H1 (cell line): ENCODE measurements around the gene SGMS2. TPM values are rescaled to one million over a fixed set of nuclear protein-coding genes. Genes with fewer than 3 reads are reported as not detected.

Experiments
- NANOG ChIP-seq: IDR thresholded peaks from 2 replicates; pipeline ENCODE4 v1.6.1; 2011; ENCODE audit warnings: low read length, low read depth, mild to moderate bottlenecking, inconsistent platforms; ENCODE audit not compliant: insufficient read depth, poor library complexity, severe bottlenecking
- PHF8 ChIP-seq: fragments of 200-600 bp; sonication (generic); conservative IDR thresholded peaks from 2 replicates; pipeline ENCODE4 v1.7.1; 2012; ENCODE audit warnings: low read depth, mild to moderate bottlenecking, inconsistent platforms, low read length, moderate library complexity
- polyA plus RNA-seq, 7 experiments: library from polyadenylated mRNA; depleted of rRNA in 3 of 7; stranded (reverse) in 5 of 7; unstranded in 2 of 7; fragments of >200 nt in 5 of 7; fragments of 200-250 nt in 2 of 7; gene quantifications; 1 replicate in 5 of 7; 2 replicates in 1 of 7; 4 replicates in 1 of 7; pipeline versions ENCODE4 v1.2.1 to v1.2.3, GENCODE V29; 2011 to 2013; ENCODE audit warnings: missing spikeins in 2 of 7, mixed read lengths in 2 of 7
- total RNA-seq: library from RNA; stranded (reverse); fragmentation: NEBNext Ultra II Directional; extraction: Animal tissue kit (Norgen Biotek cat#: 25700); gene quantifications from 2 replicates; pipeline ENCODE4 v1.2.1, GENCODE V29; 2021

The SGMS2 gene
- total and polyA plus RNA-seq, 2 of the 8 experiments (the other 6 are each of a cell fraction or from before 2014, with no cell fraction given) = 0.04 to 1.3 TPM

DNA sequence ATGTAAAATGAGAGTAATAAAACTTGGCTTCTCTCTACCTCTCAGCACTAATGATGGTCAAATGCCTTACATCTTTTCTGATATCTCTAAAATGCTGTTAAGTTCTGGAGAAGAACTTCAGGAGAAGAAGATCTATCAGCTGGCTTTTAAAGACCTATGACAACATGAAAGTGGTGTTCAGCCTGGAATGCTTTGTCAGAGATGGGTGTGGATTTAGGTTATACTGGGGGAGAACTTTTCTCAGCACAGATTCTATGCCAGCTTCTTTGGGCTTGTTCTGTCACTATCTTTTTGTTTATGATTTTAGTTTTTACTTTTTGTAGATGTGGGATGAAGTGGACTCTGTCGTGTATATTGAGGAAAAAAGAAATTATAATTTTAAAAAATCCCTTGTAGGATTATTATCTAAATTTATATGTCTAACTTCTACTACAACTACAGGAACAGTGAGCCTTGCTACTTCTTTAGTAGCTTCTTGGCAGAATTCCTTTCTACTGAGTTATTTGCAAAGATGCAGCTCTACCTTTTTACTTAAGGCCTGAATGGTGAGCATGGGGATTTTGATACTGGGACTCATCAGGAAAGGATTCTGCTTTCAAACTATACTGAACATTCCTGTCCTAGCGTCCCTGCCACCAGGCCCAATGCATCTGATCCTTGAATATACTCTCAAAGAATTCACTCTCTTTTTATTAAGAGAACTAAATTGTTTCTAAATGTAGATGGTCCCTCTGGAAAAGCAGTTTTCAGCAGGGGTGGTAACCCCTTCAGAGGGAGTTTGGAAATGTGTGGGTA, 126.2 kb downstream of the SGMS2 start (continued):
- no peak for TF ChIP-seq NANOG
- TF ChIP-seq PHF8 = no peak
